HCT116 (cell line): ENCODE measurements around the gene MTHFSD. TPM values are rescaled to one million over a fixed set of nuclear protein-coding genes. Genes with fewer than 3 reads are reported as not detected.

Experiments
- ATAC-seq: fragments of 200-7000 bp; cut with Tn5 transposase; 2 replicates; pipeline ENCODE4 v1.9.1; 2020; ENCODE audit warnings: mild to moderate bottlenecking, moderate library complexity
- BruUV-seq: library from RNA; stranded (reverse); fragments of 400-500 nt; replicated peaks from 2 replicates; lab custom pipeline; 2021; lab: Mats Ljungman, UMichigan
- CTCF ChIA-PET: fragments of 300-600 bp; sonication (Branson Sonifier 250); formaldehyde crosslinking; loops from one replicate; lab custom pipeline; 2021; ENCODE audit warnings: antibody characterized with exemption; lab: Charles Lee
- POLR2A ChIA-PET: fragments of 300-600, 350-600 bp; sonication (Branson Sonifier 250); formaldehyde crosslinking; loops from one replicate; lab custom pipeline; 2021; ENCODE audit warnings: antibody characterized with exemption; lab: Charles Lee
- RAD21 ChIA-PET, 2 experiments: fragments of 300-600 bp; sonication (Branson Sonifier 250); formaldehyde crosslinking; loops; one replicate each; lab custom pipeline; 2023; ENCODE audit warnings: low total read pairs in 2 of 2; ENCODE audit not compliant: uncharacterized antibody in 2 of 2, unreplicated experiment in 2 of 2, low non-redundant PET in 1 of 2; lab: Charles Lee
- DNase-seq: peaks from one replicate; pipeline ENCODE4 v3.0.0-alpha.2; 2010; ENCODE audit warnings: low read depth, low spot score
- H2AFZ ChIP-seq: fragments of 200-600 bp; shearing (Covaris generic), sonication (generic); 2 replicates; pipeline ENCODE4 v1.6.1; 2017; ENCODE audit warnings: low read depth, mixed run types, mixed read lengths, antibody characterized with exemption, low read length; ENCODE audit not compliant: poor library complexity, severe bottlenecking
- H3K27ac ChIP-seq: 2 replicates; pipeline ENCODE4 v1.5.1; 2012; ENCODE audit warnings: low read depth, low read length
- H3K27me3 ChIP-seq: fragments of 200-600 bp; sonication (generic); 2 replicates; pipeline ENCODE4 v1.6.1; 2016; ENCODE audit warnings: mixed run types, low read length, mixed read lengths; ENCODE audit not compliant: insufficient read depth
- H3K36me3 ChIP-seq, 2 experiments: fragments of 200-500 bp in 1 of 2; fragments of 200-600 bp in 1 of 2; sonication (Bioruptor generic) in 1 of 2; sonication (generic) in 1 of 2; 2 replicates each; pipeline versions ENCODE4 v1.5.1 to v1.6.1; 2014 to 2016; ENCODE audit warnings: low read length in 2 of 2, inconsistent platforms in 1 of 2, mixed read lengths in 1 of 2, mixed run types in 1 of 2; ENCODE audit not compliant: insufficient read depth in 2 of 2, control insufficient read depth in 1 of 2
- H3K4me1 ChIP-seq, 2 experiments: fragments of 200-600 bp in 1 of 2; sonication (generic) in 1 of 2; 2 replicates each; pipeline versions ENCODE4 v1.5.1 to v1.6.1; 2012 to 2017; ENCODE audit warnings: low read length in 2 of 2, inconsistent platforms in 1 of 2, mild to moderate bottlenecking in 1 of 2, mixed read lengths in 1 of 2, mixed run types in 1 of 2, moderate library complexity in 1 of 2; ENCODE audit not compliant: insufficient read depth in 2 of 2, control insufficient read depth in 1 of 2
- H3K4me2 ChIP-seq: fragments of 200-600 bp; sonication (generic); 2 replicates; pipeline ENCODE4 v1.6.1; 2017; ENCODE audit warnings: mixed run types, low read length, mixed read lengths
- H3K4me3 ChIP-seq, 2 experiments: fragments of 200-600 bp in 1 of 2; sonication (generic) in 1 of 2; replicated peaks in 1 of 2; 2 replicates each; pipeline ENCODE4 v1.5.1; 2011 to 2016; ENCODE audit warnings: low read length in 2 of 2, control low read depth in 1 of 2, low read depth in 1 of 2, mild to moderate bottlenecking in 1 of 2, mixed read lengths in 1 of 2, mixed run types in 1 of 2
- H3K79me2 ChIP-seq: fragments of 200-600 bp; sonication (generic); 2 replicates; pipeline ENCODE4 v1.6.1; 2017; ENCODE audit warnings: mild to moderate bottlenecking, mixed run types, low read length, moderate library complexity, mixed read lengths; ENCODE audit not compliant: insufficient read depth
- H3K9ac ChIP-seq: fragments of 200-600 bp; sonication (generic); 2 replicates; pipeline ENCODE4 v1.6.1; 2016; ENCODE audit warnings: low read length, mixed read lengths
- H3K9me2 ChIP-seq: fragments of 200-600 bp; sonication (generic), shearing (Covaris generic); 2 replicates; pipeline ENCODE4 v1.6.1; 2017; ENCODE audit warnings: mixed run types, mild to moderate bottlenecking, moderate library complexity; ENCODE audit not compliant: insufficient read depth
- H3K9me3 ChIP-seq, 2 experiments: fragments of 200-500 bp in 1 of 2; fragments of 200-600 bp in 1 of 2; sonication (Bioruptor generic) in 1 of 2; sonication (generic) in 1 of 2; 2 replicates each; pipeline ENCODE4 v1.6.1; 2014 to 2017; ENCODE audit warnings: low read length in 2 of 2, mixed read lengths in 2 of 2, inconsistent platforms in 1 of 2, low read depth in 1 of 2, mild to moderate bottlenecking in 1 of 2, mixed run types in 1 of 2, moderate library complexity in 1 of 2; ENCODE audit not compliant: control insufficient read depth in 1 of 2, insufficient read depth in 1 of 2
- H4K20me1 ChIP-seq: fragments of 200-600 bp; sonication (generic), shearing (Covaris generic); 2 replicates; pipeline ENCODE4 v1.6.1; 2017; ENCODE audit warnings: mixed run types, mild to moderate bottlenecking, moderate library complexity; ENCODE audit not compliant: insufficient read depth
- CBX3 ChIP-seq: IDR thresholded peaks from 2 replicates; pipeline ENCODE4 v1.6.1; 2012; ENCODE audit warnings: low read depth
- CEBPB ChIP-seq: IDR thresholded peaks from 2 replicates; pipeline ENCODE4 v1.6.1; 2012; ENCODE audit warnings: low read depth
- ELF1 ChIP-seq: IDR thresholded peaks from 2 replicates; pipeline ENCODE4 v1.6.1; 2012; ENCODE audit warnings: low read depth, borderline replicate concordance
- EZH2 ChIP-seq: fragments of 200-600 bp; sonication (generic); IDR thresholded peaks from 2 replicates; pipeline ENCODE4 v1.6.1; 2017; ENCODE audit warnings: antibody characterized with exemption, mixed run types
- EZH2phosphoT487 ChIP-seq: fragments of 200-600 bp; IDR thresholded peaks from 2 replicates; pipeline ENCODE4 v1.6.1; 2018; ENCODE audit warnings: antibody characterized with exemption, borderline replicate concordance
- FOSL1 ChIP-seq: IDR thresholded peaks from 2 replicates; pipeline ENCODE4 v1.6.1; 2012; ENCODE audit warnings: low read depth
- MAX ChIP-seq: IDR thresholded peaks from 2 replicates; pipeline ENCODE4 v1.6.1; 2012
- POLR2A ChIP-seq: IDR thresholded peaks from 2 replicates; pipeline ENCODE4 v1.7.0; 2011; ENCODE audit warnings: borderline replicate concordance; ENCODE audit not compliant: insufficient read depth, insufficient read length; ENCODE audit errors: extremely low read depth
- POLR2AphosphoS5 ChIP-seq: IDR thresholded peaks from 2 replicates; pipeline ENCODE4 v1.6.1; 2011; ENCODE audit warnings: mild to moderate bottlenecking, low read depth, low read length, moderate library complexity
- REST ChIP-seq: IDR thresholded peaks from 2 replicates; pipeline ENCODE4 v1.6.1; 2012; ENCODE audit warnings: low read depth
- SIN3A ChIP-seq: IDR thresholded peaks from 2 replicates; pipeline ENCODE4 v1.6.1; 2012; ENCODE audit warnings: low read depth
- TCF7L2 ChIP-seq: IDR thresholded peaks from 2 replicates; pipeline ENCODE4 v1.7.0; 2011; ENCODE audit warnings: borderline replicate concordance, inconsistent platforms; ENCODE audit not compliant: insufficient read depth, insufficient read length; ENCODE audit errors: extremely low read depth
- ZBTB33 ChIP-seq: IDR thresholded peaks from 2 replicates; pipeline ENCODE4 v1.6.1; 2011; ENCODE audit warnings: mild to moderate bottlenecking, low read length, moderate library complexity; ENCODE audit not compliant: insufficient replicate concordance; ENCODE audit errors: extremely low read depth
- ZNF274 ChIP-seq: fragments of 200-500 bp; sonication (Bioruptor generic); IDR thresholded peaks from 2 replicates; pipeline ENCODE4 v1.6.1; 2014; ENCODE audit warnings: mild to moderate bottlenecking, low read depth, low read length, inconsistent platforms
- intact Hi-C: fragments of 100-400 bp; cut with micrococcal nuclease; formaldehyde crosslinking; loops from 2 replicates; pipeline ENCODE4 v1.10.0; 2022
- total RNA-seq: library from RNA; stranded (reverse); gene quantifications from one replicate; pipeline ENCODE4 v1.2.1, GENCODE V29; 2021; ENCODE audit not compliant: unreplicated experiment

The MTHFSD gene
- total RNA-seq, 1 experiment from 2014 or later = 33.1 TPM

- intact Hi-C loops = no loop called here
- H3K9me3 ChIP-seq = no peaks in the 10 kb centered on the region
- ChIA-PET RAD21 (no interaction called here), POLR2A (no interaction called here)
- DNase-seq = no peak
- ATAC-seq = no peak
- H3K27me3 ChIP-seq = no peaks in the 10 kb centered on the region
- H3K4me3 ChIP-seq = no peak overlapping the region
- H3K36me3 ChIP-seq = no peaks in the 10 kb centered on the region
- H3K9ac ChIP-seq = no peak overlapping the region
- no peak overlapping the region for H3K4me2 ChIP-seq
- no peaks in the 10 kb centered on the region for H4K20me1 ChIP-seq
- no peaks in the 10 kb centered on the region for H3K9me2 ChIP-seq
- no peak for TF ChIP-seq SIN3A
- TF ChIP-seq TCF7L2 = no peak
- no peak for TF ChIP-seq CEBPB
- no peak for TF ChIP-seq FOSL1
- TF ChIP-seq, all 23 proteins: peak for 0
- BruUV-seq = no TSS peak
- Histone ChIP-seq H3K4me1 (peaks cover 4 to 12% of the 10 kb centered on the region in 2 experiments; a peak in 3 of 4 replicates), H3K27ac (no peak overlapping the region), H2AFZ (no peak overlapping the region), H3K79me2 (no peaks in the 10 kb centered on the region)
- CTCF ChIA-PET = no interaction called here
These were observed 39.6 kb downstream of the MTHFSD start for GRCh38 chr16:86515413-86515776.

- Histone ChIP-seq H3K27me3 (no peaks in the 10 kb centered on the region), H4K20me1 (no peaks in the 10 kb centered on the region), H3K4me2 (no peak overlapping the region), H3K36me3 (no peaks in the 10 kb centered on the region), H3K79me2 (no peaks in the 10 kb centered on the region), H3K9ac (no peak overlapping the region), H2AFZ (no peak overlapping the region), H3K4me1 (peaks cover 1 to 9% of the 10 kb centered on the region in 2 experiments; a peak in 3 of 4 replicates), H3K27ac (no peak overlapping the region), H3K4me3 (no peak overlapping the region), H3K9me3 (no peaks in the 10 kb centered on the region), H3K9me2 (no peaks in the 10 kb centered on the region)
- ATAC-seq = no peak
- intact Hi-C loops = no loop called here
- POLR2A ChIA-PET = no interaction called here
- CTCF ChIA-PET = no interaction called here
- no peak for DNase-seq
- RAD21 ChIA-PET = no interaction called here
- no TSS peak for BruUV-seq
- TF ChIP-seq POLR2A = no peak
- TF ChIP-seq FOSL1 = no peak
- TF ChIP-seq MAX = no peak
- TF ChIP-seq ZBTB33 = no peak
- TF ChIP-seq REST = no peak
- TF ChIP-seq CEBPB = no peak
- TF ChIP-seq POLR2AphosphoS5 = no peak
- no peak for TF ChIP-seq EZH2
- no peak for TF ChIP-seq ELF1
- no peak for TF ChIP-seq CBX3
- TF ChIP-seq EZH2phosphoT487 = no peak
- TF ChIP-seq ZNF274 = no peak
These were observed 40.3 kb downstream of the MTHFSD start for GRCh38 chr16:86514481-86515376.
